HT1080 (cell line): ENCODE data around the gene ATP11C. TPM values are rescaled to one million over a fixed set of nuclear protein-coding genes. Genes with fewer than 3 reads are reported as not detected.
A peak's percentile ranks its signal among the peaks of the same experiment; 100 is the strongest.
"Not testable (repeated sequence)": the region's sequence is repeated elsewhere in the genome, so short reads cannot be mapped to it uniquely, and the experiment has no call there.

Experiments used
- DNase-seq: peaks from one replicate; pipeline ENCODE4 v3.0.0-alpha.2; 2015; ENCODE audit warnings: low read depth
- total RNA-seq: library from RNA; depleted of rRNA; stranded (reverse); fragments of >200 nt; shearing (Covaris generic); gene quantifications from 2 replicates; pipeline ENCODE4 v1.2.3, GENCODE V29; 2014

ATP11C gene
- total RNA-seq, 1 experiment from 2014 or later = 27.0 TPM

- no peak for DNase-seq
Observed at GRCh38 chrX:139862208-139862607, 70.6 kb downstream of the ATP11C start.

DNA sequence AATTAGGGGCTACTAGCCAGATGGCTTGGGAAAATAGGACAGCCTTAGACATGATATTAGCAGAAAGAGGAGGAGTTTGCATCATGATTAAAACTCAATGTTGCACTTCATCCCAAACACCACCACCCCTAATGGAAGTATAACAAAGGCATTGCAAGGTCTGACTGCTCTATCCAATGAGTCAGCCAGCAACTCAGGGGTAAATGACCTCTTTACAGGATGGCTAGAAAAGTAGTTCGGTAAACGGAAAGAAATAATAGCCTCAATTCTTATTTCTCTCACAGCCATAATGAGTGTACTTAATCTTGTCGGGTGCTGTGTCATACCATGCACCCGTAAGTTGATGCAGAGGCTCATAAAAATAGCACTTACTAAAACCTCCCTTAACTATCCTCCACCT is 76.0 kb downstream of the ATP11C start:
- not testable (repeated sequence) for DNase-seq

DNA sequence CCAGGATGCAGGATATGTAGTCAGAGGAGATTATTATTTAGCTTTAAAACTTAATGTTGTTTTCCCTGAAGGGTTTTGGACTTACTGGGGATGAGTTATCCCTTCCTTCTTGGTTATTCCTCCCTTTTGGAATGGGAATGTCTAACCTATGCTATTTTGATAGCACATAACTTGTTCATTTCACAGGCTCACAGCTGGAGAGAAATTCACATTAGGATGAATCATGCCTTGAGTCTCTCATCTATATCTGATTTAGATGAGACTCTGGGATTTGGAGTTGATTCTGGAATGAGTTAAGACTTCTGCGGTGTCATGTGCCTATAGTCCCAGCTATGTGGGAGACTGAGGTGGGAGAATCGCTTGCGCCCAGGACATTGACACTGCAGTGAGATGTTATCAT is 81.1 kb downstream of the ATP11C start:
- no peak for DNase-seq

DNA sequence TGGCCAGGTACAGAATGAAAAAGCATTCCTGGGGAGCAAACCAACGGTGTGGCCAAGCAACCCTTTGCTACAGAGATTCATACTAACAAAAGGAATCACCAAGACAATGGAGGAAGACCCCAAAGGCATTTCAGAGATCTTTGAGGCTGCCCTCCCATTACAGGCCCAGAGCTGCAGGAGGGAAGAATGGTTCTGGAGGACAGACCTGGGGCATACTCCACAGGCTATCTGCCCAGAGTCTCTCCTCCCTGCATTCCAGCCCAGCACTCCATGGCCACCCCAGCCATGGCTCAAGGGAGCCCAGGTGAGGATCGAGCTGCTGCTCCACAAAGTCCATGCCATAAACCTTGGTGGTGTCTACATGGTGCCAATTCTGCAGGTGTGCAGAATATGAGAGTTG is 81.9 kb downstream of the ATP11C start:
- no peak for DNase-seq

DNA sequence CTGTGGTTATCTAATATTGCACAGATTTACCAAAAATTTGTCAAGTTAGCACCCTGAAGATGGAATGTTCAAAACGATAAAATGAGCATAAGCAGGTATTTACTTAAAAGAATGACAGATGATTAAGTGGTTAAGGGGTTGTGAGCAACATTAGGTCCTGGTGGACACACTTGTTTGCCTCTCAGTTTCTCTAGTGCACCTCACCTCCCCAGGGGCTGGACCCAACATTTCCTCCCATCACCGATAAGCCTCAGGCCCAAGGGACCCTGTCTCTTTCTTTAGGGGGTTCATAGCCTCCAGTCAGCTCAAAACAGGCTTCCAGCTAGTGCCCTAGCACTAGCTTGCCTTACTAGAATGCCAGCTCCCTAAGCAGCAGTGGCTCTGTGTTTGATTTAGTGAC is 88.0 kb downstream of the ATP11C start:
- no peak for DNase-seq

DNA sequence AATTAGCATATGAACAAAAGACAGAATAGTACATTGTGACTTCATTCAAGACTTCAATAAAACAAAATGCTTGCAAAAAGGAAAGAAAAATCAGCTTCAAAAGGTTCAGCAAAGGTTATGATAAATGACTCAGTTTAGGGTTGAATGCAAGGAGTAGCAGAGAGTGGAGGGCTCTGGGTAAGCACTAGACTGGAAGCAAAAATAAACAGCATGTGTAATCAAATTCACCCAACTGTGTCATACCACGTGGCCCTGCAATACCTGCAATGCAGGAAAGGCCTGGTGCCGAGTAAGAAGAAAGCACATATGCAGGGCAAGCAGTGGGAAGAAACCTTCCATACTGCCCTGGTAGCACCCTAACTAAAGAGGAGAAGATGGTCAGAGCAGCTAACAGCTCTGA is 88.7 kb downstream of the ATP11C start:
- no peak for DNase-seq

DNA sequence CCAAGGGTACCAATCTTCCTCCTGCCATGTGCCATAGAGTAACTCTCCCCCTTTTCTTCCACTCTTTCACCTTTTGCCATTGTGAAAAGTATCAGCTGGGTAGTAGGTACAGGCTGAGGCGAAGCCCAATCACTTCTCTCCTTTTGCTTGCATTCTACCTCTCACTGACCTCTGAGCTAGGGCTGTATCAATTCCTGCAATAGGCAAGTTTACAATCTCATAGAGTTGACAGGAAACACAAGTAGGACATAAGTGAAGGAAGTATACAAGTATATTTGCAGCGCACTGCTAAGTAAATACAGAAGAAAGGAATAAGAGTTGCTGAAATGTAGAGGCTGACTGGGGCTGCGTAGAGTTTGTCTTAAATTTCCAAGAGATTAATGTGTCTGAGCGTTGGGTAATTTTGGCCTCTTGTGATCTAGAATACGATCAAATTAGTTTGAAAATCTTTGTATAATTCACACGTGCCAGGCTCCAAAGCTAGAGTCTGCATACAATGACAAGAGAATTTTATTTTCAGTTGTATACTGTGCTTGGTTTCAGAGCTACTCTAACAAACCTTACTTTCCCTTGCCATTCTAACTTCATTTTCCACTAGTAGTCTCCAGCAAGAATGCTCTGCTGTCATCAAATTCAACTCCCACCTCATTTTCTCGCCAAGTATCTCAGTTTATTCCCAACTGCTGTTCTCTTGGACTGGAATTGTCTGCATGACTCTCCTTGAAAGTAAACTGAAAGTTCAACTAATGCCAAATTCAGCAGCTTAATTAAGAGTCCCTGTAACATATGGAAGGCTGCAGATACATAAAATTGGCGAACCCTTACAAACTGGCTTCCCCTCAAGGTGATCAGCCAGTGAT is 90.3 kb downstream of the ATP11C start:
- DNase-seq = no peak

GRCh38 chrX:139836335-139836734 is 96.5 kb downstream of the ATP11C start:
- not testable (repeated sequence) for DNase-seq

GRCh38 chrX:139834879-139835278 is 98.0 kb downstream of the ATP11C start:
- DNase-seq = no peak

GRCh38 chrX:139832718-139833309 is 100.0 kb downstream of the ATP11C start:
- DNase-seq = no peak

GRCh38 chrX:139831675-139832456 is 101.0 kb downstream of the ATP11C start:
- DNase-seq = peak; percentile 59

GRCh38 chrX:139831017-139831416 is 101.8 kb downstream of the ATP11C start:
- DNase-seq = no peak

GRCh38 chrX:139828830-139829229 is 104.0 kb downstream of the ATP11C start:
- DNase-seq = no peak

DNA sequence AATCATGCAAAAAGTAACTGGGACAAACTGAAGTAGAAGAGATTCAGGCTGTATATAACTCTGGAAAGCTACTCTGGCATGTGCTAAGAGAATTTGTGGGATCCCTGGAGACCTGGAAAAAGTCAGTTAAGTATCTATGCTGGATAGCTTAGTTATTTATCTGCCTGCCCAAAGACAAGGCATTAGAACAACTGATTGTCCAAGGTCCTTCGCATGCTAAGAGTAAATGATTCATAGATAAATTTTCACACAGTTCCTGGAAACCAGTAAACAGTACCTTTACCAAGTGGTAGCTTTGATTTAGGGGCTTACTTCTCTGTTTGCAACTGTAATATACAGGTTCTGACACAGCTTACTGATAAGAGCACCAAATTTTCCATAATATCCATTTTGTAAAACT is 104.8 kb downstream of the ATP11C start:
- DNase-seq = no peak

DNA sequence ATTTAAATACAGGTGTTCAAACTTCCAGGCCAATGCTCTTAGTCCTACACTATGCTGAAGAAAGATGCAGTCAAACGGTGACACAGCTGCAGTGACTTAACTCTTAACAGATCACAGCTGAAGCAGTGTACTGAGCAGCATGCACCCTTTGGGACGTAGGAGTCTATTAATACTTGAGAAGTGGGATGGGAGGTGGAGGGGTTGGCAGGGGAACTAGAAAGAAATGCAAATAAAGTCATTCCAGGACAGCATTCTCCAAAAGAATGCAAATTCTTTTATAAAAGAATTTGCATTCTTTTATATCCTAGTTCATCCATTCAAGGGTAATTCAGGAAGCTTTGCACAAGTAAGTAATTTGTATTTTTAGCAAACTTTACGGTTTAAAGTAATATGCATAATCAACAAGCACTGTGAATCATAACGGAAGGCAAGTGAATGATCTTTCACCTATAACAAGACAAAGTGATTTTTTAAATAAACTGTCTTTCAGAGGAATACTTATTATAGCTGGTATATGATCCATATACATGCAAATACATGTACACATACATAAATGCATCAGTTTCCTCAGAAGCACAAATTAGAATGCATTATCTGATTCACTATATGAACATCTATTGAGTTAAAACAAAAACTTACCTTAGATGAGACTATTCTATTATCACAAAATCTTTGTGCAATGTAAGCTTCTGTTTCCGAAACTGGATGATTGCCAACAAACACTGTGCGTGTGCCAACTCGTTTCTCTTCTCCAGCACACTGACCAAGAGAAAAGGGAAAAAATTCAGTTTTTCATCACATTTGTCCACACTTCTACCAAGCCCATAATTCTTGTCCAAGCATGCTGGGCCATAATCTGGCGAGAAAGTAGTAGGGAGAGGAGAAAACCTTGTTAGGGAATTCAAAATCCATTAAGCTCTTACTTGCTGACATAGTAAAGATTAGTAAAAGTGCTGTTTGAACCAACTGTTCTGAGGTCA is 106.5 kb downstream of the ATP11C start:
- DNase-seq = no peak

- no peak for DNase-seq
Observed at GRCh38 chrX:139825618-139826017, 107.2 kb downstream of the ATP11C start.

GRCh38 chrX:139823806-139824205 is 109.0 kb downstream of the ATP11C start:
- DNase-seq = peak; percentile 18

DNA sequence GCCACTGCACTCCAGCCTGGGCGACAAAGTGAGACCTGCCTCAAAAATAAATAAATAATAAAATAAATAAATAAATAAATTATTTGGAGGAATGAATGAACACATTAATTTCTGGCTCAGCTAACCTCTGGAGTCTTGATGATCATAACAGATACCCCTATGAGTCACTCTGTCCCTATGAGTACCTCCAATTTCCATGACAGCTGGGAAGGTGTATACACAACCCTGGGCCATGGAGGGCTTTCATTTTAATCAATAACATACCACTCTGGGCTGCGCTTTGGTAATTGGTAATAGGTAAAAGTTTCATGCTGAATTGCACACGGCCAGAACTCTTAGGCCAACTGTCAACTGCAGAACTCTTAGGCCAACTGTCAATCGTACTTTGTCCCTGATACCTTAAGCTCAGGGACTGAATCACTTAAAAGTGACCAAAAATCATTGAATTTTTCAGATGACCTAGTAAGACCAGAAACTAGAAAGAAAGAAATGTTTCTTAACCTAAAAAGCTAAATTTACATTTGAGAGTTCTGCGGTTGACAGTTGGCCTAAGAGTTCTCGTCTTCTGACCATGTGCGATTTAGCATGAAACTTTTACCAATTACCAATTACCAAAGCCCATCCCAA is 112.4 kb downstream of the ATP11C start:
- no peak for DNase-seq

DNA sequence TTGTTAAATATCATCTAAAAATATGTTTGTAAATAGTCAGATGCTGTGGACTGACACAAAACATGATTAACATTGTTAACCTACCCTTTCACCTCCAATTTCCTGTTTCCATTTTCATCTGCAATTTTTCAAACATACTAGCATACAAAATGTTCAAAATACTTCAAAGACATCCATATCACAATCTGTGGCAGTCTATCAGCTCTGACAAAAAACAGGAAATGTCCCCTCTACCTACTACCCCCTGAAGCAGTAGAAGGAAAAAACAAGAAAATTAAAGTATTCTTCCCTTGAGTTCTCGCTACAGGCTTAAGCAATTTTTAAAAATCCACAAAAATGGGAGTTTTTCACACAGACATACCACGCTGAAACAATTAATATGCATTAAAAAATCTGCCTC is 116.6 kb downstream of the ATP11C start:
- DNase-seq = no peak

- no peak for DNase-seq
Observed at GRCh38 chrX:139815771-139816170, 117.1 kb downstream of the ATP11C start.
